HG03521 (cell line): Measurements from ENCODE around the gene SLC2A9.

ENCODE experiments used
- ATAC-seq: cut with Tn5 transposase; IDR thresholded peaks from one replicate; pipeline ENCODE4 v1.9.1; 2021; ENCODE audit warnings: mild to moderate bottlenecking, moderate library complexity; ENCODE audit not compliant: unreplicated experiment

Gene SLC2A9

DNA sequence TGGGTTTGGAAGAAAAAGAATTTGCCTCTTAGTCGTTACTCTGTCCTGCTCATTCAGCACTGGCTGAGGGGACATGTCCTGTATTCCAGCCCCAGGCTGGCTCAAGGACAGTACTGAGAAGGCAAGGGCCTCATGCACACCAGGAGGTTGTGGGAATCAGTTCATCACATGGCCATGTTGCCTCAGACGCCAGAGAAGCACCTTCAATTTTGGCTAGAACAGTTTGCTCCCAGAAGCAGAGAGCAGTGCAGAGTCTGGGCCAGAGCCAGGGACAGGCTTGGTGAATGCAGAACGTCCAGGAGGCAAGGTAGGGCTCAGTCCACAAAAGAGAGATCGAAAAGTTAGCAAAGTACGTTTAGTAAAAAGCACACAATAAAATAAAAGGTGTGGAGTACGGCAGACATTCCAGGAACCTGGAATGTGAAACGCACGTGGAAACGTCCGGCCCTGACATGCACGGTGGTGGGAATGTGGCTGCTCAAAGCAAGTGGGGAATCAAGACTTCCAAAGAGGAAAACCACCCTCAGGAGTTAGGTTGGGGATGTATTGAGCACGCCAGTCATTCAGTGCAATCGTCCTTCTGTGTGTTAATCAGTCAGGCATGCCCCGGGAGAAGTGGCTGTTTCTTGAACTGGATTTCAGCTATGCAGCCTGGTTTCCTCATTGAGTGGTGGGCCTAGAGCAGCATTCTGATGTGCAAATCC is 1.2 kb upstream of the SLC2A9 start:
- no peak for ATAC-seq

DNA sequence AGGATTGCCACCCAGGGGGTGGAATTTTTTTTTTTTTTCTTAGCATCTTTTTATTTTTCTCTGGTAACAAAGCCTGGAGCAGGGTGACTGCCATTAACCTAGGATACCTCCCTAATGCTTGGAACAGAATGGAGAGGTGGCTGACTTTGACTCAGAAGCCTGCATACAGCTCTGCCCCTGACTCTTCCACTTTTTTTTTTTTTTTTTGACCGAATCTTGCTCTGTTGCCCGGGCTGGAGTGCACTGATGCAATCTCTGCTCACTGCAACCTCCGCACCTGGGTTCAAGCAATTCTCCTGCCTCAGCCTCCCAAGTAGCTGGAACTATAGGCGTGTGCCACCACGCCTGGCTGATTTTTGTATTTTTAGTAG is 341 bp upstream of the SLC2A9 start:
- no peak for ATAC-seq

DNA sequence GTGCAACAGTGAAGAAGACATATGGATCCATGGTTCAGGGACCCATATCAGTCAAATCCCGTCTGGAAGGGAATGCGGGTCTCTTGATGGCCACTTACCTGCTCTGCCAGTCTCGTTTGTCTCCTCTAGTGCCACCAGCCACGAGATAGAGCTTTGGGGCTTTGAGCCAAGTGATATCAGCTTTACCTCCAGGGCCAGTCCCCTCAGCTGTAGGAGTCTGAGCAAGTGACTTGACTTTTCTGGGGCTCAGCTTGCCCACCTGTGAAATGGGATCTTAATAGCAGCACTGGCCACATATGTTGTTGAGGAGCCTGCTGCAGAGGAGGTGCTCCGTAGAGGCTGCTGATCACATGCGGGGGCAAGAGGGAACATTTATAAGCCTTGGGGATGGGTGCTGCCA is 1.2 kb downstream of the SLC2A9 start:
- no peak for ATAC-seq

DNA sequence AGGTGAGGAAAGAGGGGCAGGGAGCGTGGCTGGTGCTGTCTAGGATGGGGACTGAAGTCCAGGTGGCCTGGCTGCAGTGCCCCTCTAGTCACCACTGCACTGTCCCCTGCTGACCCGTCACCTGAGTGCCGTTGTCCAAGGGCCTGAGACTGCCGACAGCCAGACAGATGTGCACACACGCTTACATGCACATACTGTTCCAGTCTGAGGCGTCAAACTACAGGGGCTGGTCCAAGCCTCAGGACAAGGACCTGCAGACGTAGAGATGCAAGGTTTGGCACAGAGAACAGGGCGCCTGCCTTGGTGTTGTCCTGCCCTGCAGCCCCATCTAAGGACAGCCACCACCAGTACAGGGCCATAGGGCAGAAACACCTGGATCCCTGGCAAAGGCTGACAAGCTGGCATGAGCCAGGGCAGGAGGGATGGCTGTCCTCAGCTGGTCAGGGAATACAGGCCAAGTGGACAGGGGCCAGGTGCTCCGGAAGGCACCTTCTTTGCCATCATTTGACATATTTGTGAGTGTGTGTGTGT is 1.7 kb downstream of the SLC2A9 start:
- no peak for ATAC-seq

DNA sequence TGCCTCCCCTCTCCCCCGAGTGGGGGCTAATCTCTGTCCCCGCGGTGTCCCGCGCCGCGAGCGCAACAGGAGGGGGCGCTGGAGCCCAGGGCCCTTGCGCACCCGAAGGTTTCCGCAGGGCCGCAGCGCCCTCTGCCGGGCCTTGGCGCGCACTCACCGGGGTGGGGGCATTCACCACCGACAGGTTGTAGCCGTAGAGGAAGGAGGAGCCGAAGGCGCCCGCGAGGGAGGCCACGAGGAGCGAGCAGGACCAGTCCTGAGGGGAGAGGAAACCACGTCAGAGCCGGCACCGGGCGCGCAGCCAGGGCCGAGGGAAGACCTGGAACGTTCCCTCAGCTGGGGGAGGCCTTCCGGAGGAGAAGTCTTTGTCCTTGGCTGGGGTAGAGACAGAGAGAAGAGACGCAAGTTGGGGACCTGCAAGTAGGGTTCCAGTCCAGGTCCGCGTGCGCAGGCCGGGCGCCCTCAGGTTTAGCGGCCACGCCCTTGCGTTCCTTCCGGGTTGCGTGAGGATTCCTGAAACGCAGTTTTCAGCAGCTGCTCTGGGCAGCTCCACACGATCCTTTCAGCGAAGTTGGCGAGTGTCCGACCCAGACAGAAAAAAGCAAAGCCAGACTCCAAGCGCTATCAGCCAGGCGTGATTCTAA is 2.4 kb downstream of the SLC2A9 start:
- ATAC-seq: peak; percentile 99

DNA sequence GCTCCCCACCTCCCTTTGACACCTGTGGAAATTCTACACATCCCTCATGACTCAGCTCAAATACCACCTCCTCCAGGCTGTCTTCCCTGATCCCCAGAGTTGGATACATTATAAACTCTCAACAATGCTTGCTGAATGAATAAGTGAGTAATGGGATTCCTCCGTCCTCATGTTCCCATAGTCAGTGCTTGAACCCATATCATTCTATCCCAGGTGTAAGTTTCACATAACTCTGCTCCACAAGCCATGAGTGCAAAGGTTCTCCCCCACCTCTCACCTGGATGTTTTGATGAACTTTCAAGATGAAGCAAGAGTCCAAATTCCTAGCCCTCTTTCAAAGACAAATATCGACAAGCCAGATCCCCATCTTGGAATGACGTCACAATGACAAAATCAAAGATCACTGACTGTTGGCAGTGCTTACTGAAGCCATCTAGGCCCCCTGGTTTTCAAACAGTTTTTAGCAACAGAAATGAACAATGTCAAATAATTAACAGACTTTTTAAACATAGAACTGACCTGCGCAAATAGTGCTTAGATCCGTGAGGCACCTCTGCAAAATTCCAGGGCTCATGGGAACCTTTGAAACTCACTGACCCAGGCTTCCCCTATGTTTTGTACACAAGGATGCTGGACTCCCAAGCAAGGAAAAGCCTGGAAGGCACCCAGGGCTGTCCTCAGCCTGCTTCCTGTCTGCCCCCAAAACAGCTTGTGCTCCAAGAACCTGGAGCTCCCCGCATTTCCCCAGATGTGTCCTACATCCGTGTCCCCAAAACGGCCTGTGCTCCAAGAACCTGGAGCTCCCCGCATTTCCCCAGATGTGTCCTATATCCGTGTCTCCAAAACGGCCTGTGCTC is 4.0 kb downstream of the SLC2A9 start:
- no peak for ATAC-seq

DNA sequence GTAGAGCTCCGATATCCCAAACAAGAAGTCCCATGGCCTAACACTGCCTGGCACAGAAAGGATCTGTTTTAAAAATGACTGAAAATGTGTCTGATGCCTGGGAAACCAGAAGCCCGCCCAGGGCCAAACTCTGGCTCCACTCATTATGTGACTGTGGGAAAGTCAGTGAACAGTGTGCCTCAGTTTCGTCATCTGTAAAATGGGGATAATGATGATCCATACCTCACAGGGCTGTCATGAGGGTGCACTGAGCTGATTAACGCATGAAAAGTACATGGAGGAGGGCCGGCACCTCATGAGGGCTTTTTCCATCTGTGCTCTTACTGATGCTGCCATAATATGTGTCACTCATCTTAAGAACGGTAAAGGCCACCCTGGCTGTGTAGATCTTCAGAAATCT is 5.1 kb downstream of the SLC2A9 start:
- ATAC-seq: no peak

DNA sequence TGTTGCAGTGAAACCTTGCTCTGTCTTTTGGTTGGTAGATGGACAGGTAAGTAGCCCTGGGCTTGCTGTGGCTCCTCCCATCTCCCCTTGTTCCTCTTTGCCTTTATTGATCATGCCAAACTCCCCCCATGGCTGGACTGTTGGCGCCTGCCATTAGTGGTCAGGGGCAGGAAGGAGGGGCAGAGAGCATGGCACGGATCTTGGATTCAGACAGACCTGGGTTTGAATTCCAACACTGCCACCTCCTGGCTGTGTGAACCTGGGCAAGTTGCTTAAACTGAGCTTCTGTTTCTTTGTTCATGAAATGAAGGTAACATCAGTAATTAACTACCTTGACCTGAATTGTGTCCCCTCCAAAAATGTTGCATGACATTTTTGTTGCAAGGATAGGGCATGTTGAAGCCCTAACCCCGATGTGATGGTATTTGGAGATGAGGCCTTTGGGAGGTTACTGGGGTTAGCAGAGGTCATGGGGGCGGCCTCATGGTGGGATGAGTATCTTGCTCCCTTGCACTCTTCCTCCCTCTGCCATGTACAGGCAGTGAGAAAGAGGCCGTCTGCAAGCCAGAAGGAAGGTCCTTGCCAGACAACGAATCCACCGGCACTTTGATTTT is 6.0 kb downstream of the SLC2A9 start:
- no peak for ATAC-seq

DNA sequence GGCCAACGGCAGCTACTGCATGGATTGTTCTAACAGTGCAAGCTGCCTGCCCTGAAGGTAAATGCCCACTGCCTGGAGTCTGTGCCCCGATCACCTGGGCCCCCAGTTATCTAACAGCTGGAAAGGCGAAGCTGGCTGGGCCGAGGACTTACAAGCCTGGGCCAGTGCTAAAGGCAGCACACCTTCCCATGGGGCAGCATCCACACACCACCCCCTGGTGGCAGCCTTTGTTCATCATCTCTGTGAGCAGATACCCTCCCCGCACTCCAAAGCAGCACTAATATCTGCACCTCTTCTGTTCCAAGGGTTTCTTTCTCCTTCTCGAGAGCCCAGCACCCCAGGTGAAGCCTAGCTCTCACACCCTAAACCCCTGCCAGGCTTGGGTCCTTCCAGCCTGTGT is 7.6 kb downstream of the SLC2A9 start:
- ATAC-seq: peak; percentile 63

DNA sequence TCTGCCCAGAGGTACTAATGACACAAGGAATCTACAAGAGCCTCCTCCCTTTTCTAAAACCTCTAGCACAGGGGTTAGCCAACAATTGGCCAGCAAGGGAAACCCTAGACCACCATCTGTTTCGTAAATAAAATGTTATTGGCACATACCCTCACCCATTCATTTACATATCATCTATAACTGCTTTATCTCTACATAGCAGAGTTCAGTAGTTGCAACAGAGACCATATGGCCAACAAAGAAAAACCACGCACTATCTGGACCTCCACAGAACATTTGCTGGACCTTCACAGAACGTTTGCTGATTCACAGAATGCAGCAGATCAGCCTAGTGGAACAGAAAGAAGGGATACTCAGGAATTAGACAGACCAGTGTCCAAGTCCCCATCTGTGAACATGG is 9.4 kb downstream of the SLC2A9 start:
- no peak for ATAC-seq

DNA sequence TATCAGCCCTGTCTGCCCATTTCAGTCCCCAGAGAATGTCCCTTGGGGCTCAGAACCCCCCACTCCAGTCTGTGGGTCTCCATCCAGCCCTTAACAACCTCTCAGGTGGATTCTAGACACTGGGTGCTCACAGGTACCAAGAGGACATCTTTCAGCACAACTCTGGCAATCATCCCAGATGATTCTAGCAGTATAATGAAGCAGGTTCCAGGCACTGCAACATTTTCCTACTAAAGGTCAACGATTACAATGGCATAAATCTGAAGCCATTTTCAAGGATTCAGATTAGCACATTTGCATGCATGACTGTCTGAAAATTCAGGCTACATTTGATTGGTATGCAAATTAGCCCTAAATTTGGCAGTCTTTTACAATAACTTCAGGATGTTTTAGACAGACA is 10.0 kb downstream of the SLC2A9 start:
- no peak for ATAC-seq

DNA sequence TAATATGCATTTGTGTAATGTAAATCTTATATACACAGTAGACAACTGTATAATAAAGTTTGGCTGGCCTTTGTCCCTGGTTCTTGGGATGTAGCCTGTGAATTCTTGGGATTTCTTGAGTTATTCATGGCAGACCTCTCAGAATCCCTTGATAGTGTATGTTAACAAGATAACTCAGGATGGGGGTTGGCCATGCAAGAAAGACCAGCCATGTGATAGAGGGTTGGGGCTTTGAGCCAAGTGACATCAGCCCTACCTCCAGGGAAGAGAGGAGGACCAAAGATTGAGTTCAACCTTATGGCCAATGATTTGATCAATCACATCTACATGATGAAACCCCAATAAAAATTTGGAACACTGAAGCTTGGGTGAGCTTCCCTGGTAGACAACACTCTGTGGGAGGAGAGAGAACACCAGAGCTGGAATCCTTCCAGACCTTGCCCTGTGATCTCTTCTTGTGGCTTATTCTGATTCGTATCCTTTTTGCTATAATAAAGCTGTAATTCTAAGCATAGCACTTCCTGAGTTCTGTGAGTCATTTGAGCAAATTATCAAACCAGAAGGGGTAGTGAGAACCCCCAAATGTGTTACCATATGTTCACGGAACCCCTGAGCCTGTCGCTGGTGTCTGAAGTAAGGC is 11.3 kb downstream of the SLC2A9 start:
- ATAC-seq: no peak

DNA sequence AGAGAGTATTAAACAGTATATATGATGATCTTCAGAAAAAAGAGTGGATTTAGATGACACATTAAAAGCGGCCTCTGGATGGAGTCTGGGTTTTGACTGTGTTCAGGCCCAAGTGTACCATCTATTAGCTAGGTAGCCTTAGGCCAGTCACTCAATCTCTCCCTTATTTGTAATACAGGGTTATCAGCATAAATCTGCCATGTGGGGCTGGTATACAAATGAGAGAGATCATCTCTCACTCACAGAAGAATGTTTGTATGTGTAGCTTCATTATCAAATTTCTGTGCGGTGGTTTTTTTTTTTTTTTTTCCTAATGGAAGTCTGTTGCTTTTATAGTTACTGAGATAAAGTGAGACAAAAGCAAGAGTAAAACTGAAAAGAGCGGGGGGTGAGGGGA is 12.7 kb downstream of the SLC2A9 start:
- no peak for ATAC-seq

DNA sequence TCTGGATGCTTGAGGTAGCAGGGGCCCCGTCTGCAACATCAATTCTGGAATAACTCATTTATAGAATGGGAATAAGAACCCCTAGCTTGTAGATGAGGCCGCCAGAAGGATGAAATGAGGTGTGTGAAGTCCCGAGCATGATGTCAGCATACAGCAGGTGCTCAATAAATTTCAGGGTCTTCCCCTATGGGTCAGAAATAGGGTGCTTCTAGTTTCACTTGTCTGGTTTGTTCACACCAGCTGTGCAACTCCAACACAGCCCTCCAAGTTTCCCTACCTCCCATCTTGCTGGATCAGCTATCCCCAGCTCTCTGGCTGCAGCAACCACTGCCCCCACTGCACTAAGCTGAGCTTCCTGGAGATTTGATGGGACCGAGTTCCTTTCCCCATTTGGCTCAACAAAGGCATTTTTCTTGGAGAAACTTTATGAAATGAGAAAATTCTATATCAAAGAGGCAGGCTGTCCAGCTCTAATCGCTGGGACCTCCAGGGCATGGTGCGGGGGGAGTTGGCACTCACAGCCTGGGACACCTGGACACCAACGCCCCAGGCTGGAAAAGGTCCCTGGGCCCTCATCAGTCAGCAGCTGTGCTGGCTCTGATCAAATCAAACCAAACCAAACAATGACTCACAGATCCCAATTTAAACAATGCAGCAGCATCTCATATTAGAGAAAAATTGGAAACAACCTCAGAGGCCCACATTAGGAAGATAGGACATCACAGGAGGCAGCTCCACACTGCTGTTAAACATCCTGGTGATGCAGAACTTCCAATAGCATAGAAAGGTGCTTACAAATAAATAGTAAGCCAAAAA is 13.3 kb downstream of the SLC2A9 start:
- peak; percentile 39 for ATAC-seq

DNA sequence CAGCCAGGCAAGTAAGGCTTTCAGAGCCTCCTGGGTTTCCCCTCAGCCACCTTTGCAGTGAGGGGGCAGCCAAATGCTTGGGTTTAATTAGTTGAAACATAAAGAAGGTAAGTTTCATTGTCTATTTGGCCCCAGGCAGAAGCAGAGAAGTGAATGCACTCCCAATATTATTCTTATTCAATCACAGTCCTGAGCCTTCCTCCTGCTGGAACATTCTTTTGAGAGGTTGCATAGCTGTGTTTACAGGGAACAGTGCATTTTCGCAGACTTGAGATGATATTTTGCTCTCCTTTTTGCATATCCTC is 13.9 kb downstream of the SLC2A9 start:
- ATAC-seq: no peak

DNA sequence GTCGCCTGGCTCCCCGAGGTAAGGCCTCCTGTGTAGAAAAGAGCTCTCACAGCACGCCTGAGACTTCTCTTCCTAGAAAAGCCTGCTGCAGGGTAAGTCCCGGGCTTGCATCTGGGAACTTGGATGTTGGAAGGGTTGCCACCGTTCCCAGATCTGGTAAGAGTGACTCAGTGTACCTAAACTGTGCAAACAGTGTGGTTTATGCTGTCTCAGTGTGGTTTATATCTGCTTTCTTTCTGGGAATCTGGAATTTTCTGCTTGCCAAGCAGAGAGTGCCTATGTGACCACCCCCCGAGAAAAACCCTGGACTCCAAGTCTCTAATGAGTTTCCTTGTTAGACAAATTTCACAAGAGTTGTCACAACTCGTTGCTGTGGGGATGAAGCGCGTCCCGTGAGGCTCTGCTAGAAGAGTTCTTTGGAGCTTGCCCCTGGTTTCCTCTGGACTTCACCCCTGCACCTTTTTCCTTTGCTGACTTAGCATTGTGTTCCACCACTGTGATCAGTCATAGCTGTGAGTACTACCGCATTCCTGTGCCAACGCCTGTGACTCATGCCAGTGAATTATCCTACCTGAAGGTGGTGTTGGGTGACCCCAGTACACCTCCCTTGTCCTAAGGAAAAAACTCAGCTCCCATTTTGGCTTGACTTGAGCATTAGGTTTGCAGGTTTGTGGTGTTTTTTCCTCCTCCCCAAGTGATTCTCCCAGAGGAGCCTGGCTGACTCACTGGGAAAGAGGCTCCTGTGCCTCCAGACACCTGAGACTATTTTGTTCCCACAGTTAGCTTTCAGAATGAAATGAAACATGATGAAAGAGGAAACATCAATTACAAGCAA is 14.5 kb downstream of the SLC2A9 start:
- no peak for ATAC-seq

DNA sequence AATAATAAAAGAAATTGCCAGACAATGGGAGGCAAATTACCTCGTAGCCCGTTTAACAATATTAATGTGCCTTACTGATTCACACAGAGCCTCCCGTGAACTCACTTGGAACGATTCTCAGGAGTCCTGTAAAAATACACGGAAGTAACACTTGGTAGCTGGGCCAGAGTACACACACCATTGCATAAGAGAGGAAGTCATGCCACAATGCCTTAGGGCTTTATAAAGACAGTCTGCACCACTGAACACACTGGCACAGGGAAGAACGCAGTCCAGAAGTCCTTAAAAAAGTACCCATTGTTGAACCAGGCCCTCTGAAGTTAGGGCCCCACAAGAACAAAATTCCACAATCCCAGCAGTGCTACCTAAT is 15.1 kb downstream of the SLC2A9 start:
- ATAC-seq: no peak

DNA sequence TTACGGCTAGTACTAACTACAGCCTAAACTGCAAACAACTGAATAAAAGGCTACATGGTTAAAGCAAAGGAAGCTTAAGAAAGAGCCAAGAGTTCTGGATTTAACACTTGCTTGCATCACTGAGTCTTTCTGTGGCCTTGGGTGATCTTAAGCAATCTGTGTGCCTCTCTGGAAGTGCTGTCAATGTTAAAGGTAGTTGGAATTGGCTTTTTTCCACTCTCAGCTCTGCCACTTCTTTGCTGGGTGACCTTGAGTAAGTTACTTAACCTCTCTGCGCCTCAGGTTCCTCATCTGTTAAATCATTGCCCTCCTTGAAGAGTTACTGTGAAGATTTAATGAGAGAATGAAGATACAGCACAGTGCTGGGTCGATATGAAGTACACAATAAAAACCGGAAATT is 15.7 kb downstream of the SLC2A9 start:
- ATAC-seq: no peak

DNA sequence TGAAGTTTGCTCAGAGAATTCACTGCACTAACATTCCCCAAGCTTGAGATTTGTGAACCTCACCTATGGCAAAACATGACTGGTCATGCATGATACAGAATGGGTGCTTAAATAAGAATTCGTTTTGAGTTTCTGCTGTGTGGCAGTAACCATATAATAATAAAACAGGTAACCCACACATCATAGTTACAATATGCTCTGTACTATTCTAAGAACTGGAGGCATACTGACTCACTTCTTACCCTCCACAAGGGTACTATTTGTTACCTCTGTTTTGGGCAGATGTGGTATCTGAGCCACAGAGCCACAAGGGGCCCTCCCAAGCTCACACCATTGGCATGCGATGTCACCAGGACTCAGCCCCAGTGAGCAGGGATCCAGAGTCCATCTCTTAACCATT is 17.6 kb downstream of the SLC2A9 start:
- ATAC-seq: peak; percentile 31
